SW480 (cell line): ENCODE measurements around the gene PDLIM1.

ENCODE experiments used
- DNase-seq: peaks from one replicate; pipeline ENCODE4 v3.0.0-alpha.2; 2016; ENCODE audit warnings: low spot score

Gene PDLIM1

GRCh38 chr10:95290461-95291364 lies at the start of gene PDLIM1:
Gene PDLIM1, minus strand, starts transcription at chr10:95291003. Its CDS starts 88 bp downstream, at chr10:95290915.
- peak; percentile 51 for DNase-seq

GRCh38 chr10:95339863-95340262 lies 49.1 kb upstream of the PDLIM1 start:
- no peak for DNase-seq

GRCh38 chr10:95337423-95338160 lies 46.8 kb upstream of the PDLIM1 start:
- no peak for DNase-seq

DNA sequence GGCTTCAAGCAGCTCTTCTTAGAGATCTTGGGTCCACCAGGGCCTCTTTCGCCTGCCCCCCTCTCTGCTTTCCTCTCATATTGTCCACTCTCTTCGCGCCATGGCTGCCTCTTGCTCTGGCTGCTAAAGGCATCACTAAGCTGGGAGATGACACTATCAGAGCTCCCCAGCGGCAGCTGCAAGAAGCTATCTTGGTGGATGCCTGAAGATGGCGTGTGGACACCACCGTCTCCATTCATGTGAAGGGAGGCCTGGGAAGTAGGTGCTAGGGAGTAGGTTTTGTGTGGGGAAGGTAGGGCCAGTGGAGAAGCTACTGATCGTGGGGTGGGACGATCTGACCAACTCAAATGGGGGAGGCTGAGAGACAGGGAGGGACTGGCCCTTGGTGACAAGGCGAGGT lies 45.9 kb upstream of the PDLIM1 start:
- no peak for DNase-seq

DNA sequence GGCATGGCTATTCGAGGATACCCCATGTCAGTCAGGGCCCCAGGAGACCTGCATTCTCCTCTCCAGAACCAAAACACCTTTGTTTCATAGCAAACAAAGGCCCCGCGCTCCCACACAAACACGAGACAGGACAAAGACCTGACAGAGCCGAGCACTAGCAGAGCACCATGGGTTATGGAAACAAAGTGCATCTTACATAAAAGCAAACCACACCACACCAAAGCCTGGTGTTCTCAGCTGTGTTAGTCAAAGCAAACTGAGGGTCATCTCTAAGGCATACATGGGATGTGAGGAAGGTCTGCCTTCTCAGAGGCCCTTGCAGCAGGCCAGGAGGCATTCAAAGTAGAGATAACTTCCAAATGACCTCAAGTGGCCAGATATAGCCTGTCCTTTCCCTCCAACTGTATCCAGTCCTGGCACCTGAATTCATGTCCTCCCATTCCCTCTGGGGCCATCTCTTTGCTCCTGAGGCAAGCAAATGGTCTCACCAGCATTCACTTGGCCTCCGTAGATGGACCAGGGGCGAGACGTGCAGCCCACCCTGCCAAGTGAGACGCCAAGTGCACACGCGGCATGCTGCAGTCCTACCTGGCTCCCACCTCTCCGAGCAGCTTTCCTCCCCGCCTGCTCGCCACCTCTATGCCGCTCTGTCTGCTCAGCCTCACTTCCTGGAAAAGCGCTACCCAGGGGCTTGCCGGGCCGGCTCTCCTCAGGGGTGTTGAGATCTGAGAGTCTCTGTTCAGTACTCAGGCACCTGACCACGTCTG lies 45.3 kb upstream of the PDLIM1 start:
- DNase-seq, result no peak

DNA sequence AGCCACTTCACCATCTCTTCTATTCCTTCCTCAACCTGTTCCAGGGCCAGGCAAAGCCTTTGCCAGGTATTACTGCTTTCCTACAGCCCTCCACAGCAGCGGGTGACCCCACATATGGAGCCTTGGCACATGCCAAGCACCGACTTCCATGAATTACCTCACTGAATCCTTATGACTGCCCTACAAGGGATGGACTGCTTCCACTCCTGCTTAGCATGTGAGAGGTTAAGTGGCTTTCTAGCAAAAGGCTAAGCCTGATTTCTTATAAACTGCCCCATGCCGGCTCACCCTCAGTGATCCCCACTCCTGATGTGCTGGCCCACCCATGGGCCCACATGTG lies 44.0 kb upstream of the PDLIM1 start:
- no peak for DNase-seq

DNA sequence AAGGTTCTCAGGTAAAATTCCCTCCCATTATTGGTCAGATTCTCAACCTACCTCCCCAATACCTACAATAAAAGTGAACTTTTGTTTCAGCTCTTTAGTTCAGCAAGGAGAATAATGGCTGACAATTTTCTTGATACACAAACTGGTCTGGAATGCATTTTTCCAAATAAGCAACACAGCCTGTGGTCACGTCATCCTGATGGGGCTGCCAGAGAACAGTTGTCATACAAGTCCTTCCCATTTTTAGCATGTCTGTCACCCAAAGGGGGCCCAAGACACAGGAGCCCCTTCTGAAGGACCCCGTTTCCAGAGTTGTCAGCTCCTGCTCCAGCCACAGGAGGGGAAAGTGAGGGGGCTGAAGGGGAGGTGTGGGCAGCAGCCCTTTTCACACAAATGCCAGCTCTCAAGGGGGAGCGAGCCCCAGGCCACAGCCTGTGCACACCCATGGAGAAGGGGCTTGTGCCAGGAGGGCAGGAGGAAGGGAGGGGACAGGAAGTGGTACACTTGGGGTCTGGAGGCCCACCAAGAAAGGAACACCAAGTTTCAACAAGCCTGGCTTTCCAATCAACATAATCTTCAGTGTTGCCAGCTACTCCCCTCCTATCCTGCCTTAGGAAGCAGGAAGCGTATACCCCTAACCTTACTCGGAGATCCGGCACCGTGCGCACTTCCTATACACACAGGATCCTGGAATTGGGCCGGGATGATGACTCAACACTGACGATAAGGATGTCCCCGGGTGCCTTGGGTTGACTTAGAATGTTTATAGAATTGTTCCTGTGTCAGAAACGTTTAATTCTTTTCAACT lies 43.4 kb upstream of the PDLIM1 start:
- no peak for DNase-seq

DNA sequence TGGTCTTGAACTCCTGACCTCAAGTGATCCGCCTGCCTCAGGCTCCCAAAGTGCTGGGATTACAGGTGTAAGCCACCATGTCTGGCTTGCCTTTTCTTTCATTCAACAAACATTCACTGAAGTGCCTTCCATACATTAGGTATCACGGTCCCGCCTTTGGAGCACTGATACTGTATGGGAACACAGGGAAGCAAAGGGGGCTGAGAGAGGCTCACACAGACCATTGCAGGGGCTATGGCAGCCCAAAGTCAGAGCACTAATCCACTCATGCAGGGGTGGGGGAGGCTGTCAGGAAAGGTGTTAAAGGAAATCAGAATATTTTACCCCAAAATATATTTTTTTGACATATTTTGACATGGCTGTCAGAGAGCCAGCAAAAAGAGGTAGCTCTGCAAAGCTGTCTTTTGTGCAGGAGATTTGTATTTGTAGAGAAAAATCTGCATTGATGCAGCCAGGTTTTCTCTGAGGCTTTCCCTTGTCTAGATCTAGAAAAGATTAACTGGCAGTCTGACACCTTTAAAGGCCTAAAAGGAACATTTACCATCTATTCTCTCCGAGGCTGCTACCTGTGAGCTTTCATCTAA lies 42.0 kb upstream of the PDLIM1 start:
- no peak for DNase-seq

GRCh38 chr10:95331596-95332130 lies 40.9 kb upstream of the PDLIM1 start:
- DNase-seq, result no peak

DNA sequence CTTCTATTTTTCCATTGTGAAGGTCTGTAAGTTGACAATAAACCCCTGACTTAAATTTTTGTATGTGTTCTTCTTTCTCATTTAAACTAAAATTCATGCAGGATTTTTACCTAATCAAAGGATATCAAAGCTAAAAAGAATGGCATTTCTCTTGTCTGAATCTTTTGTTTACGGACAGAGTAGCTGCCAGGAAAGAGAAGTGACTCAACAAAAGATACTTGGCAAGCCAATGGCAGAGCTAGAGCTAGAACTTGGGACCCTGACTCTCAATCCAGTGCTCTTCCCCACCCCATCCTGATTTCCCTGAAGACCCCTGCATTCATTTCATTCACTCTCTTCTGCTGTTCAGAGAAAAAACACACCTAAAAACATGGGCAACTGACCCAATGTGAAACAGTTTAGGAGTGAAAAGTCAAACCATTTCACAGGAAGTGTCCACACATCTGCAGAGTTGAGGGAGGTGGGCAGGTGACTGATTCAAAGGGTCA lies 40.2 kb upstream of the PDLIM1 start:
- DNase-seq, result no peak

GRCh38 chr10:95329296-95329695 lies 38.5 kb upstream of the PDLIM1 start:
- no peak for DNase-seq

DNA sequence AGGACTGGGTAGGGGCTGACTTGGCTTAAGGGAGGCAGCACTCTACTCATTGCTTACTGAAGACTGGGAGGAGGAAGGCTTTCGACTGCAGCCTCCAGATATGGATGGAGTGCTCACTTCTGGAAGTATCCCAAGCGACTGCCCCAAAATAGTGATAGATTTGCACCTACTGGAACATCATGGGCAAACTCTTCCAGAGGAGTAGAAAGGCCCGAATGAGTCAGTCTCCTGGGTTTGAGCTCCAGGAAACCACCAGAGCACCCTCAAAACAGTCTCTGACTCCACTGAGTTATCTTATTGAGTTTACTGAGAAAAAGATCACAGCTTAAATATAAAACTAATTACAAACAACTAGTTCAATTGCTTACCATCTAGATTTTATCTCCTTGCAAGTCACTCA lies 37.2 kb upstream of the PDLIM1 start:
- no peak for DNase-seq

GRCh38 chr10:95327367-95327766 lies 36.6 kb upstream of the PDLIM1 start:
- no peak for DNase-seq

GRCh38 chr10:95326396-95326795 lies 35.6 kb upstream of the PDLIM1 start:
- no peak for DNase-seq

DNA sequence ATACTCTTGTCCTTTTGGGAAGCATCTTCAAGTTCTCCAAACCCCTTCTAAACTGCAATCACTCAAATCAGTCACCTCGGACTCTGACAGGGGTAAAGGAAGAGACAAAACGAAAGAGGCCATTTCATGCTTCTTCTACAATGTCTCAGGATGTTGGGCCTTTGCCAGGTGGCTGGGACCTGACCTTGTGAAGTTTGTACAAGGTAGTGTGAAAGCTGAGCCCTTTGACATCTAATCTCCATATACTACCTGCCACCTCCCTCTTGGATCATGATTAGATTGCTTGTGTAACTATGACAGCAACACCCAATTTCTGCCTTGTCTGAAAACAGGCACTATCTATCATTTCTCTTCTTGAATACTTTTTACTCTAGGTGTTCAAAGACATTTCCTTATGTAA lies 35.1 kb upstream of the PDLIM1 start:
- DNase-seq, result no peak

- DNase-seq, result no peak
These were observed 33.8 kb upstream of the PDLIM1 start for GRCh38 chr10:95324436-95325268.

- DNase-seq, result no peak
These were observed 30.9 kb upstream of the PDLIM1 start for GRCh38 chr10:95321554-95322301.

DNA sequence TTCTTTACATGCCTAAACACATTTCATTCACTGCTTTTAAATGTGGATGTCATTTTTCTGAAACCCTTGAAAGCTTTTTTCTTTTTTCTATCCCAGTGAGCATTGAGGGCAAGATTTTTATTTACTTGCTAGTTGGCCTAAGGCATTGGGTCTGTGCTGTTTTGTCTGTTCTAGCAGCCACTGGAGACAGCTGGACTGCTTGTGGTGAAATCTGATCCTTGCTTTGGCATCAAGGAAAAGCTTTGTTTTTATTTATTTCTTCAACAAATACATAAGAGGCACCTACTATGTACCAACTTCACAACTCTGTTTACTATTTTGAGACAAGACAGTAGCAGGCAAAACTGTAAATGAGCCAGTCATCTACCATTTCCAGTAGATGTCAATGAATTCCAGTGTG lies 28.4 kb upstream of the PDLIM1 start:
- no peak for DNase-seq

GRCh38 chr10:95315509-95315908 lies 24.7 kb upstream of the PDLIM1 start:
- no peak for DNase-seq
